Middle frontal gyrus (tissue), 1 donor: ENCODE results near the gene MED15.

Source experiments
- DNase-seq: peaks from one replicate; pipeline ENCODE4 v3.0.0-alpha.2; 2015; ENCODE audit warnings: low spot score; ENCODE audit errors: extremely low spot score

MED15 gene

DNA sequence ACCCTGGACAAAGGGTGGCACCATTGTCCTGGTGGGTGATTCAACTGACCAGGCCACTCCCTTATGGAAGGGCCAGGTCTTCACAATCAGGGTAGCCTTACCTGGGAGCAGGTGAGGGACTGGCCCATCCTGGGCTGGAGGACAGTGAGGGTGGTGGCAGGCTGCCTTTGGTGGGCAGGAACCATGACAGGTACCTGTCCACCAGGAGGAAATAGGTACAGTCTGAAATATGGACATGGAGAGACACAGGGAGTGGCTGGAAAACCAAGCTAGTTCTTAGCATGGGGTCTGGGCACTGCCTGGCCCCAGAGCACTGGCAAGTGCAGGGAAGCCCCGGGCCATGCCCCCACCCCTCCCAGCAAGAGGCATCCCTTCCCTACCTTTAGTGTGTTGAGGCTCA lies 113.8 kb downstream of the MED15 start:
- no peak for DNase-seq

GRCh38 chr22:20622650-20623339 lies 115.4 kb downstream of the MED15 start:
- no peak for DNase-seq

GRCh38 chr22:20624161-20624616 lies 116.8 kb downstream of the MED15 start:
- DNase-seq = no peak

DNA sequence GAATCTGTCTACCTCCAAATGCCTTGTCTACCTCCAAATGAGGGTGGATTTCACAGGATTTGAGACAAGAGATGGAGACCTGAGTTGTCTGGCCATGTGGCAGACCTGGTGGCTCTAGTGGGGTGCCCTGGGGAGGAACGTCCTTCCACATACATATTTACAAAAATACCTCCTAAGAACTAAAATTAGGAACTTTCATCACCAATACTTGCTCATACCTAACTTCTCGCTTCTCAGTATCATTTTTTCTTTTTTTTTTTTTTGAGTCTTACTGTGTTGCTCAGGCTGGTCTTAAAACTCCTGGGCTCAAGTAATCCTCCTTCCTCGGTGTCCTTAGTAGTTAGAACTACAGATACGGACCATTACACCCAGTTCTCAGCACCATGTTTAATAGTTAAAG lies 117.9 kb downstream of the MED15 start:
- no peak for DNase-seq

- DNase-seq = no peak
These were observed 119.4 kb downstream of the MED15 start for GRCh38 chr22:20626811-20627210.

GRCh38 chr22:20627432-20627831 lies 120.0 kb downstream of the MED15 start:
- no peak for DNase-seq

DNA sequence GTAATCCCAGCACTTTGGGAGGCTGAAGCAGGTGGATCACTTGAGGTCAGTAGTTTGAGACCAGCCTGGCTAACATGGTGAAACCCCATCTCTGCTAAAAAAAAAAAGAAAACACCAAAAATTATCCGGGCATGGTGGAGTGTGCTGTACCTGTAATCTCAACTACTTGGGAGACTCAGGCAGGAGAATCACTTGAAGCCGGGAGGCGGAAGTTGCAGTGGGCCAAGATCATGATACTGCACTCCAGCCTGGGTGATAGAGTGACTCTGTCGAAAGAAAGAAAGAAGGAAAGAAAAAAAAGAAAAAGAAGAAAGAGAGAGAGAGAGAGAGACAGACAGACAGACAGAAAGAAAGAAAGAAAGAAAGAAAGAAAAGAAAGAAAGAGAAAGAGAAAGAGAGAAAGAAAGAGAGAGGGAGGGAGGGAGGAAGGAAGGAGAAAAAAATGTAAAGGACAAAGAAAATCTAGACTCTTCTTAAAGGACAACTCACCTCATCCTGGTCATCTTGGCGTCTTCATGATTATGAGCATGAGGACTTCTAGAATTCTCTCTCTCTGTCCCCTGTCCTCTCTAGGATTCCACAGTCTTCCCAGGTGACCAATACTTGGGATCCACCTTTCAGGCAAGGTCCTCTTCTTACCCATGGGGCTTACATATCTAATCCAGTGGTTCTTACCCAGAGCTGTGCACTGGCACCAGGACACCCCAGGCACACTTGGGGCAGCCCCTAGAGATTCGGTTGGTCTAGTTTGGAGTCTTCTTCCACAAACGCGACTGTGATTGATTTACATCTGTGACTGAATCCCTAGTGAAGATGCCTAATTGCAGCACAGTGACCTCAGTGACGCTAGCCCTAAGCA lies 120.9 kb downstream of the MED15 start:
- no peak for DNase-seq

DNA sequence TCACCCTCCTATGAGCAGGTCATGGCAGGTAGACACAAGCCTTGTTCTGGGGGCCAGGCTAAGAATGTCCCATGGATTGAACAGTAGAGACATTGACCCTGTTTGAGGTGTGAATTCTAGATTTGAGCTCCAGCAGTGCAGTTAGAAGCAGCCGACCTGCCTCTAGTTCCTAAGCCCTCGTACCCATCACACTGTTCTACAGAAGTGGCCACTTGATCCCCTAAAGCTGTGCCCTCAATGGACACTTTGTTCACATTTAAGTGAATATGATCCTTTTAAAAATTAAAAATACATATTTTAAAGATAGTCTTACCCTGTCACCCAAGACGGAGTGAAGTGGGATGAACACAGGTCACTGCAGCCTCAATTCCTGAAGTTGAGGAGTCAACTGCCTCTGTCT lies 122.0 kb downstream of the MED15 start:
- DNase-seq = no peak

GRCh38 chr22:20630873-20631617 lies 123.6 kb downstream of the MED15 start:
- DNase-seq = no peak

- DNase-seq = no peak
These were observed 124.7 kb downstream of the MED15 start for GRCh38 chr22:20632082-20632481.

GRCh38 chr22:20632518-20632917 lies 125.1 kb downstream of the MED15 start:
- DNase-seq = no peak

DNA sequence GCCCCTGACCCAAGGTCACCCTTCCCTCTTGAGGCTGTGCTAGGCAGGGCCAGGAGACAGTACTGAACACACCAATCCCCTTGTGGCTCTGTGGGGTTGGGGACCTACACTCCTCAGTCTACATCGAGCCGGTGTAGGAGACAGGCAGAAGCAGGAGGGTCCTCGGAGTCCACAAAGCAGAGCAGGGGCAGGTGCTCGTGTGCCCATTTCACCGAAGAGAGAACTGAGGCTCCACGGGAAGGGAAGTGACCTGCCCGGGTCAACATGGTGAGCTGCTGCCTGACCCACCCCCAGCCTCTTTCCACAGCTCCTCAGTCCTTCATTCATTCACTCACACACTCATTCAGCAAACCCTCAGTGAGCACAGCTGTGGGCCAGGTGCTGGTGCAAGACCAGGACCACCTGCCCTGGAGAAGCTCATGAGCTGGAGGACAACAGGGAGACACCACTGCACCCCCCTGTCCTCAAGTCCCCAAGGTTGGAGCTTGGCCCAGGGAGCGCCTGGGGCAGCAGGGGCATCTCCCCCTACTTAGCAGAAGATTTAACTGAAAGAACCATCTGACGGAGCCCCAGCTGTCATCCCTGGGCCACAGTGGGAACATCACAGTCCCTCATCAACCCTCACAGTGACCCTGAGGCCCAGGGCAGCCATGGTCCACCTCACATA lies 127.3 kb downstream of the MED15 start:
- DNase-seq = no peak

DNA sequence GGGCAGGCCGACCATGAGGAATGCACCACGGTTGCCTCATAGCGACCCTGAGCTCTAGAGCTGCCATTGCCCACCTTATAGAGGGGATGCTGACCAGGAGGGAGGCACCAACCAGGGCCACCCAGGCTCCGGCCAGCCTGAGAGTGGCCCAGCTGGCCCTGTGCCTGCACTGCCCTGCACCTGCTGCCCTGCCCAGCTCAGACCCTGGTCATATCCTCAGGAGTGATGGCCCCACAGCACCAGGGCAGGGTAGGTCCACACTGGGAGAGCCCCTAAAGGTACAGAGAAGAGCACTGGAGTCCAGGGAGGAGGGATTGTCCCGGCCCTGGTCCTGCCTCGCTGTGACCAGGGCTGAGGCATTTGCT lies 127.8 kb downstream of the MED15 start:
- no peak for DNase-seq

GRCh38 chr22:20636075-20636812 lies 128.8 kb downstream of the MED15 start:
- no peak for DNase-seq

- DNase-seq = no peak
These were observed 129.5 kb downstream of the MED15 start for GRCh38 chr22:20636945-20637344.
